NCI-H526 treated with DMSO at 0.1 percent for 48 hours (cell line): ENCODE results near the gene C6orf120.
A peak's percentile ranks its signal among the peaks of the same experiment; 100 is the strongest.
"Not testable (repeated sequence)": the region's sequence is repeated elsewhere in the genome, so short reads cannot be mapped to it uniquely, and the experiment has no call there.

Experiments
- DNase-seq: peaks from one replicate; lab custom pipeline; 2025; lab: John Stamatoyannopoulos, UW

Gene C6orf120

GRCh38 chr6:169684056-169684455, 17.9 kb upstream of the C6orf120 start:
- DNase-seq: no peak

- DNase-seq: no peak
Measured at GRCh38 chr6:169685860-169686259, 16.1 kb upstream of the C6orf120 start.

GRCh38 chr6:169689287-169689686, 12.6 kb upstream of the C6orf120 start:
- no peak for DNase-seq

- DNase-seq: no peak
Measured at GRCh38 chr6:169691260-169691659, 10.7 kb upstream of the C6orf120 start.

GRCh38 chr6:169692516-169692915, 9.4 kb upstream of the C6orf120 start:
- no peak for DNase-seq

- no peak for DNase-seq
Measured at GRCh38 chr6:169695131-169695530, 6.8 kb upstream of the C6orf120 start.

GRCh38 chr6:169697115-169697514, 4.8 kb upstream of the C6orf120 start:
- not testable (repeated sequence) for DNase-seq

GRCh38 chr6:169700296-169700695, 1.6 kb upstream of the C6orf120 start:
- DNase-seq: no peak

GRCh38 chr6:169701311-169701953, 494 bp upstream of the C6orf120 start:
- DNase-seq: no peak

- DNase-seq: no peak
Measured at GRCh38 chr6:169702840-169703246, 917 bp downstream of the C6orf120 start.

GRCh38 chr6:169707772-169708171, 5.8 kb downstream of the C6orf120 start:
- no peak for DNase-seq

- no peak for DNase-seq
Measured at GRCh38 chr6:169709293-169709692, 7.4 kb downstream of the C6orf120 start.

- DNase-seq: no peak
Measured at GRCh38 chr6:169710009-169710408, 8.1 kb downstream of the C6orf120 start.

GRCh38 chr6:169714178-169714577, 12.3 kb downstream of the C6orf120 start:
- DNase-seq: no peak

- no peak for DNase-seq
Measured at GRCh38 chr6:169714595-169714994, 12.7 kb downstream of the C6orf120 start.

- DNase-seq: no peak
Measured at GRCh38 chr6:169719117-169719516, 17.2 kb downstream of the C6orf120 start.

- DNase-seq: no peak
Measured at GRCh38 chr6:169720207-169720855, 18.4 kb downstream of the C6orf120 start.

- DNase-seq: peak; percentile 40
Measured at GRCh38 chr6:169722362-169723199, 20.7 kb downstream of the C6orf120 start.

GRCh38 chr6:169723200-169723909, 21.4 kb downstream of the C6orf120 start:
- DNase-seq: peak; percentile 40

GRCh38 chr6:169723991-169724493, 22.1 kb downstream of the C6orf120 start:
- DNase-seq: peak; percentile 47

GRCh38 chr6:169724494-169725124, 22.7 kb downstream of the C6orf120 start, which contains the start of gene PHF10:
Gene PHF10, minus strand, starts transcription at chr6:169724500. Its CDS starts 569 bp downstream, at chr6:169723931.
- DNase-seq: peak; percentile 47
